HG02642 (cell line): Measurements from ENCODE around the gene ACSF2.
A peak's percentile ranks its signal among the peaks of the same experiment; 100 is the strongest.
"Not testable (repeated sequence)": the region's sequence is repeated elsewhere in the genome, so short reads cannot be mapped to it uniquely, and the experiment has no call there.

Experiments
- ATAC-seq: cut with Tn5 transposase; IDR thresholded peaks from one replicate; pipeline ENCODE4 v1.9.1; 2021; ENCODE audit warnings: mild to moderate bottlenecking; ENCODE audit not compliant: unreplicated experiment, poor library complexity

Gene ACSF2

DNA sequence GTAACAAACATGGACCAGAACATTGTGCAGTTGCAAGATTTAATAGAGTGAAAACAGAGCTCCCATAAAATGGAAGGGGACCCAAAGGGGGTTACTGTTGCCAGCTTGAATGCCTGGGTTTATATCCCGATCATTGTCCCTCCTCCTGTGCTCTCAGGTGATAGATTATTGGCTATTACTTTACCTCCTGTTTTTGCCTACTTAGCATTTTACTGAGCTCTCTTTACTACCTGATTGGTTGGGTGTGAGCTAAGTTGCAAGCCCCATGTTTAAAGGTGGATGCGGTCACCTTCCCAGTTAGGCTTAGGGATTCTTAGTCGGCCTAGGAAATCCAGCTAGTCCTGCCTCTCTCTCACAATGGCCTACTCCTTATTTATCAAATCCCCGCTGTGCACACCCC is 20.7 kb upstream of the ACSF2 start:
- not testable (repeated sequence) for ATAC-seq

DNA sequence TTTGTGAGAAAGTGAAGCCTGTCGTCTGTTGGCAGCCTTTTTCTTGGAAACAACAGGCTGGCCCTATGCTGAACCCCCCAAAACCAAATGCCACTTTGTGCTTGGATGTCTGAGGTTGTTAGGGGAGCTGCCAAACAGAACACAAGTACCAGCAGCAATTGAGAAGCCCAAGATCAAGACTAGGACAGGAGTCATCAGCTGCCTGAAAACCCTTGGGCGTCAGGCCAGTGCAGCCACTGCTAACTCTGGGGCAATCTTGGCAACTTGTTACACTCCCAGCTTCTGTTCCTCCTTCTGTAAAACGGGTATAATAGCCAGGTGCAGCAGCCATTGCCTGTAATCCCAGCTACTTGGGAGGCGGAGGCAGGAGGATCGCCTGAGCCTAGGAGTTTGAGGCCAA is 19.4 kb upstream of the ACSF2 start:
- no peak for ATAC-seq

DNA sequence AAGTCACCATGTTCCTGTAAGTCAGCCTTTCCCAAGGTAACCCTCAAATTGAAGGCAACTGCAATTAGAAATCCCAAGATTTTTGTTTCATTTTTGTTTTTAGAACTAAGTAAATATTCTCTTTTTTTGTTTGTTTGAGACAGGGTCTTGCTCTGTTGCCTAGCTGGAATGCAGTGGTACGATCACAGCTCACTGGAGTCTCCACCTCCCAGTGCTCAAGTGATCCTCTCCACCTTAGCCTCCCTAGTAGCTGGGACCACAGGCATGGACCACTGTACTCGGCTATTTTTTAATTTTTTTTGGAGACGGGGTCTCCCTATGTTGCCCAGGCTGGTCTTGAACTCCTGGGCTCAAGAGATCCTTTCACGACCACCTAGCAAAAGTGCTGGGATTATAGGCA is 18.1 kb upstream of the ACSF2 start:
- no peak for ATAC-seq

DNA sequence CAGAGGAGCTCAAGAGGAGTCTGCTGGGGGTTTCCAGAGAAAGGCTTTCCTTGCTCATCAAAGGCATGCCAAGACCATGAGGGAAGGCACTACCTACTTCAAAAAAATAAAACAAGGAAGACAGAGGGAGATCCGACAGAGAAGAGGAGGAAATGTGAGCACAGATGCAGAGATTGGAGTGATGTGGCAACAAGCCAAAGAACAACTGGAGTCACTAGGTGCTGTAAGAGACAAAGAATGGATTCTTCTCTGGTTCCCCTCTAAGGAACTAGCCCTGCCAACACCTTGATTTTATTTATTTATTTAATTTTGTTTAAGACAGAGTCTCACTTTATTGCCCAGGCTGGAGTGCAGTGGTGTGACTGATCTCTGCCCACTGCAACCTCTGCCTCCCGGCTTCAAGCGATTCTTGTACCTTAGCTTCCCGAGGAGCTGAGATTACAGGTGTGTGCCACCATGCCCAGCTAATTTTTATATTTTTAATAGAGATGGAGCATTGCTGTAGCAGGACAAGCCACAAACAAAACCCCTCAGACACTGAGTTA is 13.8 kb upstream of the ACSF2 start:
- ATAC-seq = no peak

GRCh38 chr17:50414808-50415207 is 11.2 kb upstream of the ACSF2 start:
- ATAC-seq = no peak

- not testable (repeated sequence) for ATAC-seq
Measured at GRCh38 chr17:50419577-50419976, 6.4 kb upstream of the ACSF2 start.

DNA sequence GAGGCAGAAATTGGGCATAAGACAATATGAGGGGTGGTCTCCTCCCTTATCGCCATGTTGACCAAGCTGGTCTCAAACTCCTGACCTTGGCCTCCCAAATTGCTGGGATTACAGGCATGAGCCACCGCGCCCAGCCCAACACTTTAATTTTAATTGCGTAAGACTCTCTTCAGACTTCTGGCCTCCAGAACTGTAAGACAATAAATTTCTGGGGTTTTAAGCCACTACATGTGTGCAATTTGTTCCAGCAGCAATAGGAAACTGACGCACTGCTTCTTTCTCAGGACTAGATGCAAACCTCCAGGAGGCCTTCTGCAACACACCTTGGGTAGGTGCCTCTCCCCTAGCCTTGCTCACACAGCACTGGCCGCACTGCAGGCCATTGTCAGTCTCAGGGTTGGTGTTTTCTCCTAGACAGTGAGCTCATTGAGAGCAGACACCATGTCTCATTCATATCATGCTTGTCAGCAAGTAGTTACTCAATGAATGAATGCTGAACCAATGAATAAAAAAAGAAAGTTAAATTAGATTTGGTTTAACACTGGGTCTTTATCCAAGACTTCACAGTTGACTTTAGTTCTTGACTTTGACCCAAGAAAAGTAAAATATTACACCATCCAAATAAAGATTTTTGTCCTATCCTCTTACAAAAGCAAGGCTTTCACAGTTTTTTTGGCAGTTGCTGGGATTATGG is 5.5 kb upstream of the ACSF2 start:
- ATAC-seq = no peak

GRCh38 chr17:50421308-50422051 is 4.5 kb upstream of the ACSF2 start:
- no peak for ATAC-seq

- ATAC-seq = no peak
Measured at GRCh38 chr17:50422738-50423137, 3.3 kb upstream of the ACSF2 start.

DNA sequence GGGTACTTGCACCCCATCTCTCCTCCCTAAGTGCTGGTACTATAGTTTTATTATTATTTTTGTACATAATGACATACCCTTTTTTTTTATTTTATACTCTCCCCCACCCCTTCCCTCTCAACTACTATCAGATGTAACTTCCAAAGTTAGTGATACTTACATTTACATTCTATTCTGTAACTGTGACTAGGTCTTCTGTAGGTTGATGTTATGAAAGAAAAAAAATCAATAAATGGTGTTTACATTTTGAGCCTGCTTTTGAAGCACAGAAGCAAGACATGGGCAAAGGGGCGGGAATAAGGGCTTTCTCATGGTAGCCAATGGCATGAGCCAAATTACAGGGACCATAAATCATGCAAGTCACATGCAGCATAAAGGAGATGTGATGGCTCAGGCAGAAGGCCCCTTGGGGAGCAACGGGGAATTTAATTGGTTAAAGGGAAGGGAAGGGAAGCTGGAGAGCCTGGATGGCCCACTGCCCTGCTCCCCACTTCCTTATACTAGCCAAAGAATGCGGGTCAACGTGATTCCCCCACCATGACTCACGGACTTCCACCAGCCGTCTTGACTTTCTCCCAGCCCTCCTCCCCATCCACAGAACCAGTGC is 2.4 kb upstream of the ACSF2 start:
- ATAC-seq = no peak

DNA sequence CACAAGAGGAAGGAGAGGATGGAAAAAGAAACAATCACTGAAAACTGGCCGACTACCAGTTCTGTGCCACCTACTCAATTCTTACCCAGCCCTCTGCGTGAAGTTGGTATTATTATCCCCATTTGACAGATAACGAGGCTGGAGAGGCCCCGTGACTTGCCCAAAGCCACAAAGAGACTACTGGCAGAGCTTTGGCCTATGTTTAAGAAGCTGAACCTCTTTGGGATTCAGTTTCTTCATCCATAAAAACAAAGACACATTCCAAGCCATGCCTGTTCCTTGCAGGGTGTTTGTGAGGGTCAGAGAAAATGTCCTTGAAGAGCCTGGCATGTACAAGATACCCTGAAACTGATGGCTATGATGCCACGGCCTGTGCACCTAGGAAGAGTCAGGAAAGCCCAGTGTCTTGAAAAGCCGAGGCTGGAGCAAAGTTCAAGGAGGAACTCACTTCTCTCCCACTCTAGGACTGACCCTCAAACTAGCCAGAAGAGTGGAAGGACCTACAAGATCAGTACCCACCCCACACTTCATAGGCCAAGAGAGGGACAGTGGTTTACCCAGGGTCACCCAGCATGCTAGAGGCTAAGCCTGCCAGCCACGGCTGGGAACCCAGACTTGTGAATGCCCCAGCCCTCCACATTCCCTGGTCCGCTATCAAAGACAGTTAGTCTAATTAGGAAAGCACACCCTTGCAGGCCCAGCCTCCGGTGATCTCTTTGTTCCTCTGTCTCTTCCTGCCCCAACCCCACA is 1.6 kb upstream of the ACSF2 start:
- no peak for ATAC-seq

- peak; percentile 7 for ATAC-seq
Measured at GRCh38 chr17:50424996-50425681, 879 bp upstream of the ACSF2 start.

- ATAC-seq = peak; percentile 15
Measured at GRCh38 chr17:50426472-50426782, 409 bp downstream of the ACSF2 start.

DNA sequence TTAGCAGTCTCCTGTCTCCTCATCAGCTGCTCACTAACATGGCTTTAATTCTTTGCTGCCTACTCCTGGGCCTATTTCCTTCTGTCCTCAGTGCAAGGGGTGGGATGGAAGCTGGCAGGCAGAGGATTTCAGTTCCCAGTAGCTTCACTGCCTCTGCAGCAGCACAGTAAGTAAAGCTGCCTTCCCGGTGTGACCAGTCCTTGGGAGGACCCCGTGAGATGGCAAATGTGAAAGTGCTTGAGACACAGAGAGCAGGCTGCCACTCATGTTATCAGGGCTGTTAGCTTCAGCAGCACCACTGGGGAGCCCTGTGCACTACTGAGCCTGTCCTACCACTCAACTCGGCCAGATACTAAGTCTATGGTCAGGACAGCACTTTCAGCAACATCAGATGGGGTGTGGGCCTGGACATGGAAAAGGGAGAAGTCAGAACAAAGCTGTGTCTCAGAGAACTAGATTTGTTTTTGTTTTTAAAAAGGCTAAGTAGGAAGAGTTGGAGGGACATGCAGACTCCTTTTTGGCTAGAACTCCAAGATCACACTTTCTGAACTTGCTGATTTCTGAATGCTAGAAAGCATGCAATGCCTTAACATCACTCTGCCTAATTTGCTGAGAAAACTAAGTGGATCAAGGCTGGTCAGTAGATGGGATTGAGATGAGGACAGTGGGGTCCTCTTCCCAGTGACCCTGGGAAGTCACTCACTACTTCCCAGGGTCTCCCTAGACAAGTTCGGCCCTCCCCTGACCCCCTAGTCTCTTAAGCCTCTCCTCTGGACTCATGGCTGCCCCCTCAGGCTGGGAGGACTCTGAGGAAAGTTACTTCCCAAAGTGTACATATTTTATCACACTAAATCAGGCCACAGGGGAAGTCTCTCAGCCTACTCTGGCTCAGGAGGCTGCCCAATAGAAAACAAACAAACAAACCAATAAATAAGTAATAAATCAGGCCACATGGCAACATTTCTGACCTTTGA is 1.1 kb downstream of the ACSF2 start:
- ATAC-seq = no peak

DNA sequence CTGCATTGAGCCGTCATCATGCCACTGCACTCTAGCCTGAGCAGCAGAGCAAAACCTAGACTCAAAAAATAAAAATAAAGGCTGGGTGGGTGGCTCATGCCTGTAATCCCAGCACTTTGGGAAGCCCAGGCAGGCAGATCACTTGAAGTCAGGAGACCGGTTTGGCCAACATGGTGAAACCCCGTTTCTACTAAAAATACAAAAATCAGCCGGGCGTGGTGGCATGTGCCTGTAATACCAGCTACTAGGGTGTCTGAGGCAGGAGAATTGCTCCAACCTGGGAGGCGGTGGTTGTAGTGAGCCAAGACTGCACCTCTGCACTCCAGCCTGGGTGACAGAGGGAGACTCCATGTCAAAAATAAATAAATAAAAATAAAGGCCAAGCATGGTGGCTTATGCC is 2.1 kb downstream of the ACSF2 start:
- ATAC-seq = not testable (repeated sequence)

- no peak for ATAC-seq
Measured at GRCh38 chr17:50428831-50429424, 2.9 kb downstream of the ACSF2 start.

GRCh38 chr17:50429793-50430192 is 3.8 kb downstream of the ACSF2 start:
- no peak for ATAC-seq

GRCh38 chr17:50430821-50431618 is 5.0 kb downstream of the ACSF2 start:
- no peak for ATAC-seq
